HG02870 (cell line): ENCODE results near the gene KRTAP10-3.
"Not testable (repeated sequence)": the region's sequence is repeated elsewhere in the genome, so short reads cannot be mapped to it uniquely, and the experiment has no call there.

Experiments used
- ATAC-seq: cut with Tn5 transposase; IDR thresholded peaks from one replicate; pipeline ENCODE4 v1.9.1; 2021; ENCODE audit warnings: mild to moderate bottlenecking, moderate library complexity; ENCODE audit not compliant: unreplicated experiment

Gene KRTAP10-3

GRCh38 chr21:44558695-44559094 is at the start of gene KRTAP10-3:
KRTAP10-3 (minus strand) TSS chr21:44558795; CDS start chr21:44558715, 80 bp downstream.
- ATAC-seq: no peak

- ATAC-seq: no peak
Observed at GRCh38 chr21:44606495-44606894, 47.9 kb upstream of the KRTAP10-3 start.

- ATAC-seq: no peak
Observed at GRCh38 chr21:44603911-44604310, 45.3 kb upstream of the KRTAP10-3 start.

DNA sequence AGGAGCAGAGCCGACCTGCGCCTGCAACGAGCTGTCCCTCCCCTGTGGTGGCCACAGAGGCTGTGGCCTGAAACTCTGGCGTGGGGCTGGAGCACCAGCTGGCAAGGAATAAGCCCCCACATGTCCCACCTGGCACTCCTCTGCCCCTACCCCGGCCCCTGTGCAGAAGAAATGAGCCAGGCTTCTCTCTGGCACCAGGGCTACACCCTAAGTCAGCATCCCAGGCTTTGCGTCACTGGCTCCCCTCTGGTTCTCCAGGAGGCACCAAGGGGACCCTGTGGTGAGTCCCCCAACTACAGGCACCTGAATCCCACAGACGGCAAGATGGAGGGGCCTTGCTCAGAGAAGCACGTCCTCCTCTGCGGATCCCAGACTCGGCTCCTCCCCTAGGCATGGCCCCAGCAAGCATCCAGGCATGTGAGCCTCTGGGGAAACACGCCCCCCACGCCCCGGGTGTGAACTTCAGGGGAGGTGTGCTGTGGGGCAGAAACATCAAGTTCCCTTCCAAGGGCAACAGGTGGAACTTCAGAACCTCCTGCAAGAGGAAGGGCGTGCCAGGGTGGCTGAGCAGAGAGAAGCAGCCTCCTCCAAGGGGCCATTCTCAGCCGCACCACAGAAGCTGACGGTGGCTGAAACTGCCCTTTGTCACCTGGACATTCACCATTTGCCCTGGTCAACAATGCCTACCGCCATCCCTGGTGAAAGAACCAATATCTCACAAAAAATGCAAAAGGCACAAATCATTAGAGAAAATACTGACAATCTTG is 44.7 kb upstream of the KRTAP10-3 start:
- ATAC-seq: no peak

DNA sequence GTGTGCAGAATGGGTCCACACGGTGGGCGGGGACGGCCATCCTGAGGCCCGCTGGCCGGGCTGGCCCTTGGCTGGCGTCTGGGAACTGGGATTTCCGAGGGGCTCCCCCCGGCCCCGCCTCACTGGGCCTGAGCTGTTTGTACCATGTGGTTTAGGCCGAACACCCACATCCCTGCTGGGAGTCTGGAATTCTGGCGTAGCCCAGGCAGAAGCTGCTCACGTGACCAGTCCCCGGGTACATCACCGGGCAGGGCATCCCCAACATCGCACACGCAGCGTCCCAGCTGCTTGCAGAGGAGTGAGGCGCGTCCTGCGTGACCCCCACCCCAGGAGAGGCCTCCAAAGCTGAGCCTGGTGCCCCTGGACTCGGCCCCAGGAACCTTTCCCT is 43.9 kb upstream of the KRTAP10-3 start:
- no peak for ATAC-seq

GRCh38 chr21:44601596-44602462 is 43.2 kb upstream of the KRTAP10-3 start:
- no peak for ATAC-seq

DNA sequence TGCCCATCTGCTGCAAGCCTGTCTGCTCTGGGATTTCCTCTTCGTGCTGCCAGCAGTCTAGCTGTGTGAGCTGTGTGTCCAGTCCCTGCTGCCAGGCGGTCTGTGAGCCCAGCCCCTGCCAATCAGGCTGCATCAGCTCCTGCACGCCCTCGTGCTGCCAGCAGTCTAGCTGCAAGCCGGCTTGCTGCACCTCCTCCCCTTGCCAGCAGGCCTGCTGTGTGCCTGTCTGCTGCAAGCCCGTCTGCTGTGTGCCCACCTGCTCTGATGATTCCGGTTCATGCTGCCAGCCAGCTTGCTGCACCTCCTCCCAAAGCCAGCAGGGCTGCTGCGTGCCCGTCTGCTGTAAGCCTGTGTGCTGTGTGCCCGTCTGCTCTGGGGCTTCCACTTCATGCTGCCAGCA is 42.5 kb upstream of the KRTAP10-3 start:
- ATAC-seq: not testable (repeated sequence)

DNA sequence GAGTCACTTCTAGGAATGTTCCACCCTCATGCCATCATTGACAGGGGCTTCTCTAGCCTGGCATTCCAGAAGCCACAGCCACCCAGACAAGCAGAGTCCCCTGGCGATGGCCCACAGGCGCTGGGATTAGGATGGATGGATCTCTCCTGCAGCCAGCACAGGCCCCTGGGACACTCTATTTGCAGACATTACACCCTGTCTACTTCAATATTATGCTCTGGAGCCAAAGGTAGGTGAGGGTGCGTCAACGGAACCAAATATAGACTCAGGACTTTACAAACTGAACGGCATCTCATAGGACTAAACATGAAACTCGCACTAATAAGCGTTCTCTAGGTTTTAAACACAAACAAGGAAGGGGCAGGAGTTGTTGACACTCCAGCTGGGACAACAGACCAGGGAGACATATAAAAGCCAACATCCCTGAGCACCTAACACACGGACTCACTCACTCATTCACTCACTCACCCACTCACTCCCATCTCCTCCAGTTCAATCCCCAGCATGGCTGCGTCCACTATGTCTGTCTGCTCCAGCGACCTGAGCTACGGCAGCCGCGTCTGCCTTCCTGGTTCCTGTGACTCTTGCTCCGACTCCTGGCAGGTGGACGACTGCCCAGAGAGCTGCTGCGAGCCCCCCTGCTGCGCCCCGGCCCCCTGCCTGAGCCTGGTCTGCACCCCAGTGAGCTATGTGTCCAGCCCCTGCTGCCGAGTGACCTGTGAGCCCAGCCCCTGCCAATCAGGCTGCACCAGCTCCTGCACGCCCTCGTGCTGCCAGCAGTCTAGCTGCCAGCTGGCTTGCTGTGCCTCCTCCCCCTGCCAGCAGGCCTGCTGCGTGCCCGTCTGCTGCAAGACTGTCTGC is 41.8 kb upstream of the KRTAP10-3 start, which contains the start of gene KRTAP10-7:
TSS of gene KRTAP10-7 (plus strand) at position 480 of the 861 bp plus-strand sequence. CDS start at position 505, 25 bp downstream.
- not testable (repeated sequence) for ATAC-seq

DNA sequence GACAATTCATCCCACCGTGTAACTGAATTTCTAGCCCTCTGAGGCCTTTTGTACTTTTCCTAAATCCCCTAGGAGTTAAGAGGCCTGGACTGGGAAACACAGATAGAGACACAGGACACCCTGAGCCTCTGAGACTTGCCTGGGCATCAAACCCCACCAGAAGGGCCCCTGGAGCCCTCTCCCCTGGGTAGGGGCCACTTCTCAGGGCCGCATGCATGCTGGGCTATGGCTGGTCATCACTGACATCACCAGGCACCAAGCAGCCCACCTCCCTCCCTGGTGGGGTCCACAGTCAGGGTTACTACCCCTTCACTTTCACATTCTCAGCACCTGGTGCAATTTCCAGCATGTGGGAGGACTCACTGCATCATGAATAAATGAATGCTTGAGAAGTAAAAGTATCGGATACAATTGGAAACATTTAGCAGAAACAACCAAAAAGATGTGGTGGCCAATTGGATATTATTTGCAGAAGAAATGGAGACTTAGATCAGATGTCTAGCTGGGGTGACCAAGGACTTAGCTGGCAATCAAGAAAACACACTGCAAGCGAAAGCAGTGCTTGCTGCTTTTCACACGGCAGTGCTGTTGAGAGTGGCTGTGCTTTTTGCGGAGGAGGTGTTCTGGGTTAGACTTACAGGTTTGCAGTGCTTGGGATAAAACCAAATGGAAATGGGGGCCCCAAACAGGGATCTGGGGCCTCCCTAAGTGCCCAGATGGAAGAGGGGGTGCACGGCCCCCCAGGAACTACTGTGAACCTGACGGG is 40.9 kb upstream of the KRTAP10-3 start:
- no peak for ATAC-seq

- ATAC-seq: no peak
Observed at GRCh38 chr21:44598061-44598460, 39.5 kb upstream of the KRTAP10-3 start.

GRCh38 chr21:44596068-44596725 is 37.6 kb upstream of the KRTAP10-3 start:
- ATAC-seq: no peak

GRCh38 chr21:44595524-44595923 is 36.9 kb upstream of the KRTAP10-3 start:
- no peak for ATAC-seq

GRCh38 chr21:44594406-44594916 is 35.9 kb upstream of the KRTAP10-3 start:
- no peak for ATAC-seq

- no peak for ATAC-seq
Observed at GRCh38 chr21:44593598-44594405, 35.2 kb upstream of the KRTAP10-3 start.

DNA sequence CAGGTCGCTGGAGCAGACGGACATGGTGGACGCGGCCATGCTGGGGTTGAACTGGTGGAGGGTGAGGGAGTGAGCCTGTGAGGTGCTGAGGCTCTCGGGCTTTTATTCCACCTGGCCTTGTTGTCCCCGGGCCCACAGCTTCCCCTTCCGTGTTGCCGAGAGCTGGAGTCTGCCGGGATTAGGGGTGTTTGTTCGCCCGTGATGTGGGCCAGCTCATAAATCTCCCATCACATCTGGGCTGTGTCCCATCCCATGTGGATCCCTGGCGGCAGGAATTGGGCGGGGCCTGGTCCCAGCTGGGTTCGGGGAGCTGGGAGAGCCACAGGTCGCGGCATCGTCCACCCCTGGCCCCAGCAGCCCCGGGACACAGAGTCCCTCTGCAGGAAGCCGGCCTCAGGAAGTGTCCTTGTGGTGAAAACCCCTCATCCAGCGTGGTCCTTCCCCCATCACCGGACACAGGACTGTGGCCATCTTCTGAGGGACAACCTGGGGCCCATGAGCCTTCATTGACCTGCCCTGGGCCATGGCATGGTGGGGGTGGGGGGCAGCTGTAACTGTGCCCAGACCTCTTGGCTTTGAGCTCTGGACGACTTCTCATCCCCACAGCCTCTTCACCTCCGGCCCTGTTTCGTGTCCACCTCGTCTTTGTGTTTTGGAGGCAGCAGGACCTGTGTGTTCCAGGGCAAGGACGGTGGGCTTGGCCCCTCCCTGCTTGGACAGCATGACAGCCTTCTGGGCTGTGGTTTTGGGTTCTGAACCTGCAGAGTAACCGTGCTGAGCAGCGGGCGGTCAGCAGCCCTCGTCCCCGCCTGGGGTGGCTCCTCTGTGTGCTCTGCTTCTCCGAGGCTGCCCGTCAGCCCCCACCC is 34.1 kb upstream of the KRTAP10-3 start, which contains the start of gene KRTAP10-6:
TSS of gene KRTAP10-6 (minus strand) at position 60 of the 866 bp plus-strand sequence. CDS start at position 39, 21 bp downstream.
- no peak for ATAC-seq

- ATAC-seq: not testable (repeated sequence)
Observed at GRCh38 chr21:44591801-44592130, 33.2 kb upstream of the KRTAP10-3 start.
